Measurements from ENCODE around the gene OR10H4. TPM values are rescaled to one million over a fixed set of nuclear protein-coding genes. Genes with fewer than 3 reads are reported as not detected.

The OR10H4 gene
- total RNA-seq, 1 experiment from 2014 or later: not detected

DNA sequence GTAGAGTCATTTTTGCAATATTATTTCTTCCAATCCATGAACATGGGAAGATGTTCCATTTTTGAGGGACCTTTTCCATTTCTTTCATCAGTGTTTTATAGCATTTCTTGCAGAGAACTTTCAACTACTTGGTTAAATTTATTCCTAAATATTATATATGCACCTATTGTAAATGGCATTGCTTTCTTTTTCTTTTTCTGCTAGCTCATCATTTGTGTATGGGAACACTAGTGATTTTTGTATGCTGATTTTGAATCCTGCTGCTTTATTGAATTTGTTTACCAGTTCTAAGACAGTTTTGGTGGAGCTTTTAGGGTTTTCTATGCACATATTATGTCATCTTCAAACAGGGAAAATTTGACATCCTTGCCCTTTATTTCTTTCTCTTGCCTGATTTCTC, 43.8 kb upstream of the OR10H4 start:
- Histone ChIP-seq H3K9ac (ENCODE audit: low read length) (no peak overlapping the region), H3F3A (ENCODE audit: low read length, unreplicated experiment) (no peaks in the 10 kb centered on the region), H3K79me2 (ENCODE audit: low read length) (no peaks in the 10 kb centered on the region), H3K9me3 (ENCODE audit: low read length) (no peaks in the 10 kb centered on the region), H4K20me1 (ENCODE audit: low read length) (no peaks in the 10 kb centered on the region), H3K27ac (ENCODE audit: low read length) (no peak overlapping the region), H3K4me2 (ENCODE audit: low read length) (no peak overlapping the region), H3K4me1 (ENCODE audit: insufficient read depth, low read length) (no peaks in the 10 kb centered on the region), H3K9me2 (replicated peaks; ENCODE audit: low read length) (no peaks in the 10 kb centered on the region), H3K4me3 (ENCODE audit: low read length) (no peak overlapping the region), H2AFZ (ENCODE audit: low read length) (no peak overlapping the region), H3K36me3 (ENCODE audit: low read depth, low read length) (no peaks in the 10 kb centered on the region), H3K27me3 (ENCODE audit: low read length) (peaks cover 28% of the 10 kb centered on the region)
- intact Hi-C loops (cut with micrococcal nuclease): no loop called here
- no TSS peak for BruUV-seq (replicated peaks)
- ATAC-seq (no peak), DNase-seq (no peak)
- ChIA-PET POLR2A (ENCODE audit: unreplicated experiment) (no interaction called here), CTCF (no interaction called here)
- TF ChIP-seq, protein P1, sequence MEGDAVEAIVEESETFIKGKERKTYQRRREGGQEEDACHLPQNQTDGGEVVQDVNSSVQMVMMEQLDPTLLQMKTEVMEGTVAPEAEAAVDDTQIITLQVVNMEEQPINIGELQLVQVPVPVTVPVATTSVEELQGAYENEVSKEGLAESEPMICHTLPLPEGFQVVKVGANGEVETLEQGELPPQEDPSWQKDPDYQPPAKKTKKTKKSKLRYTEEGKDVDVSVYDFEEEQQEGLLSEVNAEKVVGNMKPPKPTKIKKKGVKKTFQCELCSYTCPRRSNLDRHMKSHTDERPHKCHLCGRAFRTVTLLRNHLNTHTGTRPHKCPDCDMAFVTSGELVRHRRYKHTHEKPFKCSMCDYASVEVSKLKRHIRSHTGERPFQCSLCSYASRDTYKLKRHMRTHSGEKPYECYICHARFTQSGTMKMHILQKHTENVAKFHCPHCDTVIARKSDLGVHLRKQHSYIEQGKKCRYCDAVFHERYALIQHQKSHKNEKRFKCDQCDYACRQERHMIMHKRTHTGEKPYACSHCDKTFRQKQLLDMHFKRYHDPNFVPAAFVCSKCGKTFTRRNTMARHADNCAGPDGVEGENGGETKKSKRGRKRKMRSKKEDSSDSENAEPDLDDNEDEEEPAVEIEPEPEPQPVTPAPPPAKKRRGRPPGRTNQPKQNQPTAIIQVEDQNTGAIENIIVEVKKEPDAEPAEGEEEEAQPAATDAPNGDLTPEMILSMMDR (conservative IDR thresholded peaks at IDR 0.05; ENCODE audit: low read depth, low read length): no peak
- TF ChIP-seq EZH2phosphoT487 (IDR thresholded peaks at IDR 0.05; ENCODE audit: borderline replicate concordance, low read length) (no peak), EZH2 (IDR thresholded peaks at IDR 0.05; ENCODE audit: low read length, unreplicated experiment) (no peak)

DNA sequence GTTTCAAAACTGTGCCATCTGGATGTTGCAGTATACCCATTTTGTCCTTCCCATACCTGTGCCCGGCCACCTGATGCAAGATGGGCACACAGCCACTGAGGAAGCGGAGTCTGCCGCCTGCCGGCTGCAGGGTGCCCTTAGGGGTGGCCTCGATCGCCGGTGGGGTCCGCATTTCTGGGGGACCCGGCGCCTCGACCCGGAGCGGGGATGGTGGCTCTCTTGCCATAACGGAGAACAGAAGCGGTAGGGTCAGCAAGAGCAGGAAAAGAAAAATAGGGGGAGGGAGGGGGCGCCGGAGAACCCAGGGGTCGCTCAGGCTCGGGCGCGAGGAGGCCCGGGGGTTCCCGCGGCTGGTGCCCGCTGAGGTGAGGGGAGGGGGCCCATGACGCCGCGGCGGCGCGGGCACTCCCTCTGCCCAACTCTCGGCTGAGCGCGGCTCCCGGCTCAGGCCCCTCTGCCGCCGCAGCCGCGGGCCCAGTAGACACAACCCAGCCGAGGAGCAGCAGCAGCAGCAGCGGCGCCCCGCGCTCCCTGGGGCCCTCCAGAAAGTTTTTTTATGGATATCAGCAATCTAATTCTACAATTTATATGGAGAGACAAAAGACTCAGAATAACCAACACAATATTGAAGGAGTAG, 37.1 kb upstream of the OR10H4 start:
- CTCF ChIA-PET: interaction anchor here (0.5 kb wide), 1 partner anchor 471 kb away, joined by 3 read pairs; no protein-coding TSS in a partner anchor
- H3K4me3 ChIP-seq (ENCODE audit: low read length): no peak overlapping the region
- BruUV-seq (replicated peaks): no TSS peak

DNA sequence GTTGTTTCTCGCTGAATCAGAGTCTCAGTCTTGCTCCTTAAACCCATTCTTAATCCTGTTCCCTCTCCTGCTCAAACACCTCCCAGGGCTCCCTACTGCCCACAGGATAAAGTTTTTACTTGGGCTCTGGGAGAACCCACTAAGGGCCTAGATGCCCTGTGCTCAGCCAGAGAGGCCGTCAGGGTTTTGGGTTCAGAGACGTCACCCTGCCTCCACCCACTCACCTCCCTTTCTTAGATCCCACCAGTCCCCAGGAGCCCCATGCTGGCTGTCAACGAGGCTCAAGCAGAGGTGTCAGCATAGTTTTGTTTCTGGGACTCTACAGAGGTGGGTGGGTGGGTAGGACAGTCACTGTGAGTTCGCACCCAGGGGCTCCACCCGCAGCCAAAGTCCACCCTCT, 35.4 kb upstream of the OR10H4 start:
- Histone ChIP-seq H3K36me3 (ENCODE audit: low read depth, low read length) (no peaks in the 10 kb centered on the region), H3K4me1 (ENCODE audit: insufficient read depth, low read length) (no peaks in the 10 kb centered on the region), H3K79me2 (ENCODE audit: low read length) (no peaks in the 10 kb centered on the region), H3K9me3 (ENCODE audit: low read length) (no peaks in the 10 kb centered on the region), H4K20me1 (ENCODE audit: low read length) (no peaks in the 10 kb centered on the region), H3K9ac (ENCODE audit: low read length) (no peak overlapping the region), H3K9me2 (replicated peaks; ENCODE audit: low read length) (no peaks in the 10 kb centered on the region), H3K4me2 (ENCODE audit: low read length) (no peak overlapping the region), H3K27me3 (ENCODE audit: low read length) (peaks cover 49% of the 10 kb centered on the region), H3F3A (ENCODE audit: low read length, unreplicated experiment) (no peaks in the 10 kb centered on the region), H2AFZ (ENCODE audit: low read length) (no peak overlapping the region), H3K27ac (ENCODE audit: low read length) (no peak overlapping the region), H3K4me3 (ENCODE audit: low read length) (no peak overlapping the region)
- ATAC-seq: no peak
- no TSS peak for BruUV-seq (replicated peaks)
- TF ChIP-seq EZH2 (IDR thresholded peaks at IDR 0.05; ENCODE audit: low read length, unreplicated experiment): no peak
- no peak for TF ChIP-seq EZH2phosphoT487 (IDR thresholded peaks at IDR 0.05; ENCODE audit: borderline replicate concordance, low read length)
- TF ChIP-seq, protein P1 (conservative IDR thresholded peaks at IDR 0.05; ENCODE audit: low read depth, low read length): no peak
- intact Hi-C loops (cut with micrococcal nuclease): no loop called here
- DNase-seq: no peak
- ChIA-PET POLR2A (ENCODE audit: unreplicated experiment) (no interaction called here), CTCF (no interaction called here)

More for the DNA sequence above, 37.1 kb upstream of the OR10H4 start:
- DNase-seq (no peak), ATAC-seq (no peak)
- no peaks in the 10 kb centered on the region for H3K79me2 ChIP-seq (ENCODE audit: low read length)
- no peaks in the 10 kb centered on the region for H3K4me1 ChIP-seq (ENCODE audit: insufficient read depth, low read length)
- POLR2A ChIA-PET (ENCODE audit: unreplicated experiment): no interaction called here
- no peak overlapping the region for H3K9ac ChIP-seq (ENCODE audit: low read length)
- H3K9me3 ChIP-seq (ENCODE audit: low read length): no peaks in the 10 kb centered on the region
- no peak overlapping the region for H3K4me2 ChIP-seq (ENCODE audit: low read length)
- intact Hi-C loops (cut with micrococcal nuclease): no loop called here
- H2AFZ ChIP-seq (ENCODE audit: low read length): no peak overlapping the region
- no peaks in the 10 kb centered on the region for H4K20me1 ChIP-seq (ENCODE audit: low read length)
- H3K36me3 ChIP-seq (ENCODE audit: low read depth, low read length): no peaks in the 10 kb centered on the region
- no peak for TF ChIP-seq EZH2phosphoT487 (IDR thresholded peaks at IDR 0.05; ENCODE audit: borderline replicate concordance, low read length)
- TF ChIP-seq EZH2 (IDR thresholded peaks at IDR 0.05; ENCODE audit: low read length, unreplicated experiment): no peak
- TF ChIP-seq, protein P1 (conservative IDR thresholded peaks at IDR 0.05; ENCODE audit: low read depth, low read length): no peak
- no peak overlapping the region for H3K27ac ChIP-seq (ENCODE audit: low read length)
- H3K27me3 ChIP-seq (ENCODE audit: low read length): peaks cover 45% of the 10 kb centered on the region
- H3F3A ChIP-seq (ENCODE audit: low read length, unreplicated experiment): no peaks in the 10 kb centered on the region
- no peaks in the 10 kb centered on the region for H3K9me2 ChIP-seq (replicated peaks; ENCODE audit: low read length)

Data from PC-3 (cell line).